SH-SY5Y (cell line): Measurements from ENCODE around the gene RAB17.

Experiments used
- GATA2 ChIP-seq: IDR thresholded peaks from 2 replicates; pipeline ENCODE4 v1.6.1; 2011; ENCODE audit warnings: mild to moderate bottlenecking, low read depth, low read length
- GATA3 ChIP-seq: IDR thresholded peaks from 2 replicates; pipeline ENCODE4 v1.6.1; 2011; ENCODE audit warnings: low read depth, mild to moderate bottlenecking, low read length, moderate library complexity

DNA sequence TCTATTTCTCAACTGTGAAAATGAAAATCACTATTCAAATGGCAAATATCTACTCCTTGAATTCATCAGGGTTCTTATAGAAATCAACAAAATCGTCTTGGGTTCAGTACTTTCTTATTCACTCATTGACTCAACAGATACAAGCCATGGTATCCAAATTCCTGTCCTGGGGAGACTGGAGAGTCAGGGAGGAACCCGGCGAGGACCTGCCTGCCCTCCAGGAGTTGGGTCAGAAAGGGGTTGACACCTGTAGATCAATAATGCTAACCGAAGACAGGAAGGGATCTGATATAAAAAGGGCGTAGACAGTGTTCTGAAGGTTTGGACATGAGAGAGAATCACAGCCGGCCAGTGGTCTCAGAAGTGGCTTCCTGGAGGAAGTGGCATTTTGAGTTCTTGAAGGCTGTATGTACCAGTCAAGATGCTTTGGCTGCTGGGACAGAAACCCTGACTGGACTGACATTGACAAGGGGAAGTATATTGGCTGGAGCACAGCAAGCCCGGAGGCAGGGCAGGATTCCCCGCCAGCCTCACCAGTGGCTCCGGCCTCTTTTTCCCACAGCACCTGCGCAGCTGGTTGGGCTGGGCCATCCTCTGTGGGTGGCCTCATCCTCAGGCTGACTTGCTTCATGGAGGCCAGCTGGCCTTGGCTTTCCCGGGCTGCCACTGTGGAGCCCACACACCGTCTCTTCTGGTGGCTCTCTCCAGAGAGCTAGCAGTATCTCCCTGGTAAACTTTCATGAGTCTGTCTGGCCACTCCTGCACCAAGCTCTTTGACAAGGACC, 39.9 kb upstream of the RAB17 start:
- TF ChIP-seq GATA2 (no peak), GATA3 (no peak)
